Gastroesophageal sphincter (tissue), 3 donors: Measurements from ENCODE around the gene HBG1.

Experiments used
- POLR2A ChIP-seq, 2 donors: fragments of 450-650 bp; IDR thresholded peaks; one replicate each; pipeline ENCODE4 v1.6.1; 2017; ENCODE audit warnings: antibody characterized with exemption in 2 of 2, mild to moderate bottlenecking in 2 of 2, moderate library complexity in 1 of 2
- TF ChIP-seq, protein P1 (sequence below), 4 experiments: fragments of 200-600 bp in 2 of 4; fragments of 450-650 bp in 2 of 4; sonication (generic) in 1 of 4; IDR thresholded peaks; one replicate each; pipeline ENCODE4 v1.5.1; 2017 to 2019; ENCODE audit warnings: antibody characterized with exemption in 4 of 4, mild to moderate bottlenecking in 2 of 4, moderate library complexity in 2 of 4

DNA sequence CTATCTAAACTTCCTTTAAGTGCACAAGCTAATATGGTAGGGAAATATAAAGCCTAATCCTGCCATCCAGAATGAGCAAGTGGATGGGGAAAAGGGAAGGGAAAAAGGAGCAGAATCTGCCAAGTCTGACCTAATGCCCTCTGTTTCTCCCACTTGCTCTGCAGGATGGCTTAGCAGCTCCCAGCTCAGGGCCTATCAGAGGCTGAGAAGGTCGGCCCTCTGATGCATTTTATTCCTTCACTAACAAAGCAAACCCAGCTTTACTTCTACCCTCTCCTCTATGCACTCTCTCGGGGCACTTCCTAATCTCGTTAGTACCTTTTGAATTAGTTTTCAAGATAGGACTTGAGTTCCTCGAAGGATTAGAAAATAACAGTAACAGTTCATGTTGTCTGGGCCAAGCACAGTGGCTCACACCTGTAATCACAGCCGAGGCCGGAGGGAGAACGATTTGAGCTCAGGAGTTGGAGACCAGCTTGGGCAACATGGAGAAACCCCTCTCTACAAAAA, 39.2 kb downstream of the HBG1 start:
- TF ChIP-seq POLR2A (IDR thresholded peaks at IDR 0.05), result no peak
- TF ChIP-seq, protein P1, sequence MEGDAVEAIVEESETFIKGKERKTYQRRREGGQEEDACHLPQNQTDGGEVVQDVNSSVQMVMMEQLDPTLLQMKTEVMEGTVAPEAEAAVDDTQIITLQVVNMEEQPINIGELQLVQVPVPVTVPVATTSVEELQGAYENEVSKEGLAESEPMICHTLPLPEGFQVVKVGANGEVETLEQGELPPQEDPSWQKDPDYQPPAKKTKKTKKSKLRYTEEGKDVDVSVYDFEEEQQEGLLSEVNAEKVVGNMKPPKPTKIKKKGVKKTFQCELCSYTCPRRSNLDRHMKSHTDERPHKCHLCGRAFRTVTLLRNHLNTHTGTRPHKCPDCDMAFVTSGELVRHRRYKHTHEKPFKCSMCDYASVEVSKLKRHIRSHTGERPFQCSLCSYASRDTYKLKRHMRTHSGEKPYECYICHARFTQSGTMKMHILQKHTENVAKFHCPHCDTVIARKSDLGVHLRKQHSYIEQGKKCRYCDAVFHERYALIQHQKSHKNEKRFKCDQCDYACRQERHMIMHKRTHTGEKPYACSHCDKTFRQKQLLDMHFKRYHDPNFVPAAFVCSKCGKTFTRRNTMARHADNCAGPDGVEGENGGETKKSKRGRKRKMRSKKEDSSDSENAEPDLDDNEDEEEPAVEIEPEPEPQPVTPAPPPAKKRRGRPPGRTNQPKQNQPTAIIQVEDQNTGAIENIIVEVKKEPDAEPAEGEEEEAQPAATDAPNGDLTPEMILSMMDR (IDR thresholded peaks at IDR 0.05), result no peak
